Aorta (tissue), 5 donors: ENCODE measurements around the gene MAP3K13. TPM values are rescaled to one million over a fixed set of nuclear protein-coding genes. Genes with fewer than 3 reads are reported as not detected.

Experiments used
- ATAC-seq: fragments of 200-7000 bp; cut with Tn5 transposase; one replicate; pipeline ENCODE4 v1.9.1; 2022; ENCODE audit warnings: moderate library complexity; ENCODE audit not compliant: low FRiP score
- DNase-seq, 2 donors: peaks; one replicate each; pipeline ENCODE4 v3.0.0-alpha.2; 2020
- H3K27ac ChIP-seq, 2 donors: one replicate each; pipeline ENCODE4 v1.5.1; 2013; ENCODE audit warnings: low read length in 2 of 2, mild to moderate bottlenecking in 2 of 2, moderate library complexity in 2 of 2, control low read depth in 1 of 2, inconsistent platforms in 1 of 2, low read depth in 1 of 2
- H3K27me3 ChIP-seq, 2 donors: one replicate each; pipeline ENCODE4 v1.6.1; 2013; ENCODE audit warnings: control low read depth in 1 of 2, low read length in 1 of 2, mild to moderate bottlenecking in 1 of 2, moderate library complexity in 1 of 2; ENCODE audit not compliant: insufficient read depth in 2 of 2, control insufficient read depth in 1 of 2
- H3K36me3 ChIP-seq, 2 donors: one replicate each; pipeline ENCODE4 v1.6.1; 2013; ENCODE audit warnings: control low read depth in 1 of 2, low read length in 1 of 2, mild to moderate bottlenecking in 1 of 2; ENCODE audit not compliant: insufficient read depth in 2 of 2, control insufficient read depth in 1 of 2
- H3K4me1 ChIP-seq, 2 donors: one replicate each; pipeline ENCODE4 v1.6.1; 2013; ENCODE audit warnings: low read length in 2 of 2, control low read depth in 1 of 2, mild to moderate bottlenecking in 1 of 2, moderate library complexity in 1 of 2; ENCODE audit not compliant: insufficient read depth in 2 of 2, control insufficient read depth in 1 of 2
- H3K4me3 ChIP-seq, 2 donors: one replicate each; pipeline ENCODE4 v1.5.1; 2013; ENCODE audit warnings: low read length in 2 of 2, control low read depth in 1 of 2, mild to moderate bottlenecking in 1 of 2
- H3K9me3 ChIP-seq: one replicate; pipeline ENCODE4 v1.6.1; 2013; ENCODE audit warnings: mild to moderate bottlenecking, low read length; ENCODE audit not compliant: control insufficient read depth
- WGBS, 2 donors: extraction: QIAGEN DNeasy Blood & Tissue Kit; methylation state at CpG; one replicate each; pipeline ENCODE4 v1.1.7; 2013; 5-methylcytosine and 5-hydroxymethylcytosine counted together
- intact Hi-C, 2 donors: fragments of 100-400 bp; cut with DNase I; formaldehyde crosslinking; loops; one replicate each; pipeline versions ENCODE4 v1.14.2 to v1.15.0; 2022
- polyA plus RNA-seq, 2 donors: library from polyadenylated mRNA; stranded (reverse); fragments of 200-250 nt; gene quantifications; one replicate each; pipeline ENCODE4 v1.2.3, GENCODE V29; 2013
- total RNA-seq, 2 donors: library from RNA; stranded (reverse); fragmentation: NEBNext Ultra II Directional; extraction: Animal tissue kit (Norgen Biotek cat#: 25700); gene quantifications; one replicate each; pipeline ENCODE4 v1.2.1, GENCODE V29; 2021
- donor health status: healthy with polysubstance abuse.
- donor health status: Bipolar disorder and iron deficiency.
- donor health status: DM: no; HTN: no; CAD: no.
- donor health status: DM: no; HTN: no; CAD: no.
- donor health status: DM: yes; HTN: yes; CAD: no.

Gene MAP3K13
- total and polyA plus RNA-seq, 4 donors = 19.8 to 38.4 (median 27.0) TPM

DNA sequence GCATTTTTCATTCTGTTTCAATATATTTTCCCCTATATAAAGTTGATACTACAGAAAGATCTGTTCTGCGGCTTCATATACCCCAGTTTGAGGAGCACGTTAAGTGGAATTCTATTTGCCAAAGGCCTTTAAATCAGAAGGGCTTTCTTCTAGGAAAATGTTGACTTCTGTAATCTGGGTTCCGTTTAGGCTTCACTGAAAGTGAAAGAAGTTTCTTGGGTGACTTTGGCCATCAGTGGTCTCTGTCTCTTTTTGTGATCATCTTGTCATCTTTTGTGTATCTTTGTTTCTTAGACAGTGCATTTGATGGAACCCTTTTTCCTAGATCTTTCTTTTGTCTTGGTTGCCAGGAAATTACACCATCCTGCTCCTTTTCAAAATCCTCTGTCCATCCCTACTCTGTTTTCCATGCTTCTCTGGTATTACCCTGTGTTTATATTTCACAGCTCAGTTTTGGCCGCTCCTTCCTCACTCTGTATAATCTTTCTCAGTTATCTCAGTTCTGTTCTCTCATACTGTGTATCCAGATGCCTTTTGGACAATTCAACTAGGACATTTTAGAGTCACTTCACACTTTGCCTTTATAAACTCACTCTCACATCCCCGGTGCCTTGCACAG, 40.7 kb upstream of the MAP3K13 start:
- no peaks in the 10 kb centered on the region for H3K9me3 ChIP-seq
- H3K27ac ChIP-seq = no peak overlapping the region
- no peaks in the 10 kb centered on the region for H3K36me3 ChIP-seq
- no peaks in the 10 kb centered on the region for H3K27me3 ChIP-seq
- H3K4me1 ChIP-seq = no peaks in the 10 kb centered on the region
- intact Hi-C loops = no loop called here
- H3K4me3 ChIP-seq = no peak overlapping the region
- WGBS, 2 donors = 91 to 94% methylated on average over 5 of the region's 5 CpGs
- ATAC-seq (no peak), DNase-seq (no peak)

DNA sequence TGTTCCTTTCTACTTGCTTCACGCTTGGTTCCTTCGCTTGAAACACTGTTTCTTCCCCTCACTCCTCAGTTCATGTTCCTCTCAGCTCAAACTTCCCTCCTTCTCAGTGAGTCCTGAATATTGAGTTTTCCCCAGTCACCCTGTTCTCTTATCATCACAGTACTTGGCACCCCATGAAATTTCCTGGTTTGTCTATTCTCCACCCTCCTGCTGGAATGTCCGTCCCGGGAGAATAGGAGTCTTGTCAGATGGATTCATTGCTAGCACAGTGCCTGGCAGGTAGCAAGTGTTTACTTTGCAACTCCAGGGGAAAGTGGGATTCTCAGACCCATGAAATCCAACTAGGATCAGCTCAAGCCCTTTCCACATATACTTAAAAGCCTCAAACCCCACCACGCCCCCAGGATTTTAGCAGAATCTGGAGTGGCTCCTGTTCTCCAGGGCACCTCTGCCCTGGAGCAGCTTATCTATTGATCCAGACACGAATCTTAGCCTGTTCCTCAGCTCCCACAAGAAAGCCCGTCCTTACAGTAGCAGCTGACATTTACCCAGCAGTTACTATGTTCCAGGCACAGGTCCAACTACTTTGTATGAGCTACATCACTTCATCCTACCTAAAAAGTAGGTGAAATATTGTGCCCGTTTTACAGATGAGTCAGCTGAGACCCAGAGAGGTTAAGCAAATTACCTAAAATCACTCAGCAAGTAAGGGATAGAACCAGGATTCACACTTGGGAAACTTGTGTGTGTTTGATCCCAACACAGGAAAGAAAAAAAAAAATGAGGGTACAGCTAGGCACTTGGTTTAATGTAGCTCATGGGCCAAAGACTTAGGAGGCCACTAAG, 36.8 kb upstream of the MAP3K13 start:
- H3K4me1 ChIP-seq = no peaks in the 10 kb centered on the region
- no peaks in the 10 kb centered on the region for H3K36me3 ChIP-seq
- DNase-seq = no peak
- 80 to 83% methylated on average over 8 of the region's 8 CpGs for WGBS, 2 donors
- no peaks in the 10 kb centered on the region for H3K9me3 ChIP-seq
- no peak overlapping the region for H3K27ac ChIP-seq
- H3K27me3 ChIP-seq = no peaks in the 10 kb centered on the region
- no peak overlapping the region for H3K4me3 ChIP-seq
- no peak for ATAC-seq
- intact Hi-C loops = no loop called here

DNA sequence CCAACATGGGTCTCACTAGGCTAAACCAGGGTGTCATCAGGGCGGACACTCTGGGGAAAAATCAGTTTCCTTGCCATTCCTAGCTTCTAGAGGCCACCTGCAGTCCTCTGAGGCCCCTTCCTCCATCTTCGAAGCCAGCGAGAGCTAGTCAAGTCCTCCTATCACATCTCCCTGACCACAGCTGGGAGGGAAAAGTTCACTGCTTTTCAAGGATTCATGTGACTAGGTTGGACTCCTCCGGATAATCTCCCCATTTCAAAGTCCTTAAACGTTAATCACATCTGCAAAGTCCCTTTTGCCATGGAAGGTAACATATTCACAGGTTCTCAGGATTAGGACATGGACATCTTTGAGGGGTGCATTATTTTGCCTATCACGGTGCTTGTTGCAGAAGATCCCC, 35.9 kb upstream of the MAP3K13 start:
- H3K36me3 ChIP-seq = no peaks in the 10 kb centered on the region
- no peak for DNase-seq
- H3K4me3 ChIP-seq = no peak overlapping the region
- WGBS, 2 donors = 76 to 78% methylated on average over 6 of the region's 6 CpGs
- no peak overlapping the region for H3K27ac ChIP-seq
- no peaks in the 10 kb centered on the region for H3K27me3 ChIP-seq
- intact Hi-C loops = no loop called here
- no peaks in the 10 kb centered on the region for H3K9me3 ChIP-seq
- H3K4me1 ChIP-seq = no peaks in the 10 kb centered on the region
- no peak for ATAC-seq

DNA sequence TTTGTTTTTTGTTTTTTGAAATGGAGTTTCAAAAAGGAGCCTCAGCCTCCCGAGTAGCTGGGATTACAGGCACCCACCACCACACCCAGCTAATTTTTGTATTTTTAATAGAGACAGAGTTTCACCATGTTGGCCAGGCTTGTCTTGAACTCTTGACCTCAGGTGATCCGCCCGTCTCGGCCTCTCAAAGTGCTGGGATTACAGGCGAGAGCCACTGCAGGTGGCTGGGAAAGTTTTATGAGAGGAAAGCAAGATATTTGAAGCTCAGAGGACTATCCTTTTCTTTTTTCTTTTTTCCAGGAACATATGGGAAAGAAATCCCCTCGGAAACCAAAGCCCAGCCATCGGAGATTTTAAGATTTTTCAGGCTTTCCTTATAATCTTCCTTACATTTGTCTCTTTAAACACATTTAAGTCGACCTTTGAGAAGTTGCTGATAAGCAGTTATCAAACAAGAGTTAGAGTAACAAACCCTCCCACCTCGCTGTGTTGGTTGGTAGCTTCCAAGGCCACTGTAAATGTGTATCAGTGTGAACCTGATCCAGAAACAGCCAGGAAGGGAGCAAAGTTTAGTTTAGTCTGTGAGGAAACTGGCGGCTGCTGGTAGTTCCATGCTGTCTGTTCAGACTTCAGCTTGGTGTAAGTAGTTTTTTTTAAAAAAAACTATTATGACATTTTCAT, 34.5 kb upstream of the MAP3K13 start:
- 83% methylated on average over 10 of the region's 10 CpGs for whole genome bisulfite sequencing, 2 donors
- no peaks in the 10 kb centered on the region for H3K27me3 ChIP-seq
- no peak for DNase-seq
- no peaks in the 10 kb centered on the region for H3K36me3 ChIP-seq
- no peaks in the 10 kb centered on the region for H3K9me3 ChIP-seq
- intact Hi-C loops = no loop called here
- H3K4me1 ChIP-seq = no peaks in the 10 kb centered on the region
- H3K27ac ChIP-seq = no peak overlapping the region
- ATAC-seq = no peak
- H3K4me3 ChIP-seq = no peak overlapping the region

DNA sequence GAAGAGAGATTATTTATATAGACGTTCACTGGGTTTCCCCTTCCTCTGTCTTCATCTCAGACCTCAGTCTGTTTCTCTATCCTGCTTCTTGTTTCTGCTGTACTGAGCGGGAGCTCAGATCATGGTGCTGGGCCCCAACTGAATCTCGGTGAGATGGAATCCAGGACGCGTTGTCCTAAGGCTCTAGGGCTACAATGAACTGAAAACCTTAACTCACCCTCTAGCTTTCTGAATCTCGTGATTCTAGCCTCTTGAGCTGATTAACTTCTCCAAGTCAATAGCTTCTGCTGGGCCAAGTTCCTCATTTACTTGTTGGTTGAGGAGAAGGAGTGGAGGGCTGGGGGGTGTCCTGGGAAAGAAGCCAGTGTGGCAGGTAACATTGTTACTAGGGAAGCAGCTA, 32.7 kb upstream of the MAP3K13 start:
- no peaks in the 10 kb centered on the region for H3K9me3 ChIP-seq
- no peak overlapping the region for H3K27ac ChIP-seq
- ATAC-seq (no peak), DNase-seq (no peak)
- 75 to 79% methylated on average over 6 of the region's 6 CpGs for WGBS, 2 donors
- H3K4me3 ChIP-seq = no peak overlapping the region
- no peaks in the 10 kb centered on the region for H3K27me3 ChIP-seq
- intact Hi-C loops = no loop called here
- no peaks in the 10 kb centered on the region for H3K4me1 ChIP-seq
- no peaks in the 10 kb centered on the region for H3K36me3 ChIP-seq

DNA sequence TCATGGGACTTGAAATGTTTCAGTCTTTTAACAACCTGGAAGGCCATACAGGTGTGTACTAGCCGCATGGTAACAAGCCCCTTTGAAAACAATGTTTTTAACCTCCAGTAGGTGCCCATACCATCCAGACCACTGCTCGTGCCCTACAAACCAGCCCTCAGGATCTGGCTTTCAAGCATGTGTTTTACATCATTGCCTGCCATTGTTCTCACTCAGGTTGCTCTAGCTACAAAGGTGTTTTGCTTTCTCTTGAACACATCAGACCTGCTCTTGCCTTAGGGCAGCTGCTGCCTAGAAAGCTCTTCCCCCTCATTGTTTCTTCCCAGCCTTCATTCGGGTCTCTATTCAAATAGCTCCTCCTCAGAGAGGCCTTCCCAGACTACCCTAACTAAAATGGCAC, 32.3 kb upstream of the MAP3K13 start:
- no peaks in the 10 kb centered on the region for H3K27me3 ChIP-seq
- H3K4me1 ChIP-seq = no peaks in the 10 kb centered on the region
- no peak overlapping the region for H3K4me3 ChIP-seq
- no peak for DNase-seq
- H3K9me3 ChIP-seq = no peaks in the 10 kb centered on the region
- no peak overlapping the region for H3K27ac ChIP-seq
- no peaks in the 10 kb centered on the region for H3K36me3 ChIP-seq
- no peak for ATAC-seq
- intact Hi-C loops = no loop called here
- 97 to 98% methylated on average over 3 of the region's 3 CpGs for WGBS, 2 donors

DNA sequence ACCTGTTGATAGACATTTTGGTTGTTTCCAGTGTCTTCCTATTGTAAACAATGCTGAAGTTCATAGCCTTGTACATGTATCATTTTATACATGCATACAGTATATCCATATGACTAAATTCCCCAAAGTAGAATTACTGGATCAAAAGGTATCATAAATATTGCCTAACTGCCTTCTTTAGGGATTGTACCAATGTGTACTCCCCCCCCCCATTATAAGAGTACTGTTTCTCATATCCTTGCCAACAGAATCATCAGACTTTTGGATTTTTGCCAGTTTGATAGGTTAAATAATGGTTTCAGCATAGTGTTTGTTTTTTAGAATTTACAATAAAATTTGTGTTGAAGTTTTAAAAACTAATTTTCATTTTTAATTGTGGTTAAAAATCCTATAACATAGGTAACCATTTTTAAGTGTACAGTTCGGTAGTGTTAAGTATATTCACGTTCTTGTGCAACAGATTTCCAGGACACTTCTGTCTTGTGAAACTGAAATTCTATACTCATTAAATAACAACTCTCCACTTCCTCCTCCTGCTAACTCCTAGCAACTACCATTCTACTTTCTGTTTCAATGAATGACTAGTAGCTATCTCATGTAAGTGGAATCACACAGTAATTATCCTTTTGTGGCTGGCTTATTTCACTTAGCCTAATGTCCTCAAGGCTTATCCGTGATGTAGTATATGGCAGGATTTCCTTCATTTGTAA, 30.8 kb upstream of the MAP3K13 start:
- no peaks in the 10 kb centered on the region for H3K27me3 ChIP-seq
- intact Hi-C loops = no loop called here
- no peak overlapping the region for H3K27ac ChIP-seq
- H3K4me3 ChIP-seq = no peak overlapping the region
- ATAC-seq = no peak
- DNase-seq = no peak
- WGBS, 2 donors = 90 to 92% methylated on average over 3 of the region's 3 CpGs
- no peaks in the 10 kb centered on the region for H3K9me3 ChIP-seq
- no peaks in the 10 kb centered on the region for H3K36me3 ChIP-seq
- H3K4me1 ChIP-seq = no peaks in the 10 kb centered on the region

DNA sequence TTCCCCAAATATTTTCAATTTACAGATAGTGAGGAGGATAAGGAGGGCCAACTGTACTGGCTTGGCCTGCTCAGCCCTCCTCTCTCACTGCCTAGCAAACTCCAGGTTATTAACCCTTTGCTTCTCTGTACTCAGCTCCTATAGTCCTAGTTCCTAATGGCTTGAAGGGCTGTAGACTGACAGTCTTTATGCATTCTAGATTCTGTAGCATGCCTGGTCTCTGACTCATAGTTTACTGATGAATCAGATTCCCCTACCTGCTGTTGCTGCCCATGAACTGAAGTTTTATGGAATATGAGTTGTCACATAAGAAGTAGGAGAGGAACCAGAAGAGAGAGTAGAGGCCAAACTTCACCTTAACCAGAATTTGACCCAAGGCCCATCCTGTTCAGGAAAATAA, 27.1 kb upstream of the MAP3K13 start:
- H3K27me3 ChIP-seq = no peaks in the 10 kb centered on the region
- intact Hi-C loops = no loop called here
- no peak overlapping the region for H3K4me3 ChIP-seq
- no peak overlapping the region for H3K27ac ChIP-seq
- no peak for ATAC-seq
- H3K36me3 ChIP-seq = no peaks in the 10 kb centered on the region
- H3K9me3 ChIP-seq = no peaks in the 10 kb centered on the region
- no peaks in the 10 kb centered on the region for H3K4me1 ChIP-seq
- DNase-seq = no peak
